Ovary (tissue), 9 donors: Measurements from ENCODE around the gene PDE4D. TPM values are rescaled to one million over a fixed set of nuclear protein-coding genes. Genes with fewer than 3 reads are reported as not detected.

Source experiments
- DNase-seq, 5 donors: peaks; one replicate each; pipeline ENCODE4 v3.0.0-alpha.2; 2019 to 2020
- H3K27ac ChIP-seq, 2 donors: fragments of 200-600 bp; one replicate each; pipeline versions ENCODE4 v1.5.1 to v1.8.0; 2019 to 2022
- H3K27me3 ChIP-seq: fragments of 200-600 bp; one replicate; pipeline ENCODE4 v1.8.0; 2022
- H3K36me3 ChIP-seq: fragments of 200-600 bp; sonication (generic); one replicate; pipeline ENCODE4 v1.5.1; 2019
- H3K4me1 ChIP-seq: one replicate; pipeline ENCODE4 v1.8.1; 2013; ENCODE audit warnings: mild to moderate bottlenecking, moderate library complexity; ENCODE audit not compliant: insufficient read depth
- H3K4me3 ChIP-seq: fragments of 200-600 bp; sonication (generic); one replicate; pipeline ENCODE4 v1.5.1; 2017
- H3K9me3 ChIP-seq, 2 donors: fragments of 200-600 bp in 1 of 2; sonication (generic) in 1 of 2; one replicate each; pipeline versions ENCODE4 v1.5.1 to v1.8.1; 2013 to 2019; ENCODE audit warnings: mild to moderate bottlenecking in 1 of 2, moderate library complexity in 1 of 2
- CTCF ChIP-seq, 3 donors: fragments of 450-650 bp in 2 of 3; fragments of 200-600 bp in 1 of 3; IDR thresholded peaks; one replicate each; pipeline versions ENCODE4 v1.5.1 to v1.8.0; 2016 to 2022; ENCODE audit warnings: antibody characterized with exemption in 3 of 3, mild to moderate bottlenecking in 1 of 3
- EP300 ChIP-seq: sonication (generic); formaldehyde crosslinking; IDR thresholded peaks from one replicate; pipeline ENCODE4 v1.6.1; 2017; ENCODE audit warnings: antibody characterized with exemption
- POLR2A ChIP-seq: fragments of 450-650 bp; IDR thresholded peaks from one replicate; pipeline ENCODE4 v1.6.1; 2017; ENCODE audit warnings: antibody characterized with exemption, mild to moderate bottlenecking, moderate library complexity
- WGBS, 3 donors: extraction: QIAGEN DNeasy Blood & Tissue Kit in 1 of 3; methylation state at CpG; one replicate each; pipeline versions ENCODE4 v1.1.5 to v1.1.7; 2013 to 2017; 5-methylcytosine and 5-hydroxymethylcytosine counted together
- intact Hi-C, 4 donors: fragments of 100-400 bp; cut with DNase I; formaldehyde crosslinking; loops; one replicate each; pipeline versions ENCODE4 v1.11.0 to v1.15.1; 2022 to 2023
- polyA plus RNA-seq, 2 donors: library from polyadenylated mRNA; stranded (reverse); fragments of 200-250 nt in 1 of 2; fragments of 350-450 nt in 1 of 2; fragmentation: Illumina TruSeq in 1 of 2; extraction: RNeasy Lipid Tissue Mini Kit (QIAGEN cat#74804) in 1 of 2; gene quantifications; one replicate each; pipeline ENCODE4 v1.2.3, GENCODE V29; 2013 to 2014
- total RNA-seq, 7 donors: library from RNA; depleted of rRNA in 2 of 7; stranded (reverse); fragments of >200 nt in 2 of 7; fragmentation: NEBNext Ultra II Directional in 3 of 7; extraction: Animal tissue kit (Norgen Biotek cat#: 25700) in 3 of 7; gene quantifications; one replicate each; pipeline versions ENCODE4 v1.1.0 to v1.2.4, GENCODE V29; 2016 to 2023
- donor health status: DM: no; HTN: no; CAD: no; lungs with moderate emphysema.
- donor health status: DM: no; HTN: no; CAD: no.
- donor health status: Bipolar disorder and iron deficiency.
- donor health status: DM: yes; HTN: yes; CAD: no.
- donor health status: DM: no; HTN: no; CAD: no.
- donor health status: DM: yes; HTN: yes; CAD: no.

Gene PDE4D
- total and polyA plus RNA-seq, 9 donors, result 1.3 to 67.6 (median 8.4) TPM

- Histone ChIP-seq H3K4me3 (peak overlapping the region; percentile 46), H3K27me3 (no peaks in the 10 kb centered on the region), H3K4me1 (no peaks in the 10 kb centered on the region), H3K27ac (no peak overlapping the region), H3K36me3 (no peaks in the 10 kb centered on the region), H3K9me3 (no peaks in the 10 kb centered on the region)
- DNase-seq, result no peak
- TF ChIP-seq CTCF (IDR thresholded peaks at IDR 0.05), result no peak
- no peak for TF ChIP-seq POLR2A
- TF ChIP-seq EP300, result no peak
- intact Hi-C loops, result no loop called here
Measured at GRCh38 chr5:59767211-59767605, 126.3 kb downstream of the PDE4D start.

GRCh38 chr5:59766427-59767210 lies 126.9 kb downstream of the PDE4D start:
- Histone ChIP-seq H3K4me3 (peak overlapping the region; percentile 46), H3K27ac (no peak overlapping the region), H3K36me3 (no peaks in the 10 kb centered on the region), H3K27me3 (no peaks in the 10 kb centered on the region), H3K4me1 (no peaks in the 10 kb centered on the region), H3K9me3 (no peaks in the 10 kb centered on the region)
- TF ChIP-seq CTCF (IDR thresholded peaks at IDR 0.05) (no peak), POLR2A (no peak), EP300 (no peak)
- intact Hi-C loops, result no loop called here
- DNase-seq, result peak in 1 of 5 donors; percentile 20
- 45 to 56% (median 52%) methylated on average over 7 of the region's 7 CpGs for WGBS, 3 donors

- H3K4me3 ChIP-seq, result no peak overlapping the region
- H3K27ac ChIP-seq, result no peak overlapping the region
- no peaks in the 10 kb centered on the region for H3K36me3 ChIP-seq
- H3K9me3 ChIP-seq, result no peaks in the 10 kb centered on the region
- DNase-seq, result no peak
- intact Hi-C loops, result no loop called here
- no peaks in the 10 kb centered on the region for H3K27me3 ChIP-seq
- TF ChIP-seq CTCF (IDR thresholded peaks at IDR 0.05) (no peak), EP300 (no peak), POLR2A (no peak)
- H3K4me1 ChIP-seq, result no peaks in the 10 kb centered on the region
- WGBS, 3 donors, result 73 to 83% (median 82%) methylated on average over 2 of the region's 2 CpGs
Measured at GRCh38 chr5:59765446-59765845, 128.1 kb downstream of the PDE4D start.

- Histone ChIP-seq H3K27me3 (no peaks in the 10 kb centered on the region), H3K36me3 (no peaks in the 10 kb centered on the region), H3K27ac (no peak overlapping the region), H3K4me3 (no peak overlapping the region), H3K9me3 (no peaks in the 10 kb centered on the region), H3K4me1 (no peaks in the 10 kb centered on the region)
- no peak for TF ChIP-seq POLR2A
- TF ChIP-seq CTCF (IDR thresholded peaks at IDR 0.05), result no peak
- TF ChIP-seq EP300, result no peak
- 90 to 97% (median 92%) methylated on average over 3 of the region's 3 CpGs for WGBS, 3 donors
- intact Hi-C loops, result no loop called here
- DNase-seq, result no peak
Measured at GRCh38 chr5:59764361-59764760, 129.2 kb downstream of the PDE4D start.
